ENCODE results near the gene SWAP70.
"Not testable (repeated sequence)": the region's sequence is repeated elsewhere in the genome, so short reads cannot be mapped to it uniquely, and the experiment has no call there.

Gene SWAP70

GRCh38 chr11:9663699-9664275, at the start of gene SWAP70:
SWAP70 (plus strand) TSS chr11:9664077; CDS start chr11:9664180, 103 bp downstream.
- DNase-seq, result peak in 12 of 14 donors; percentile 33 to 85 (median 75)

- DNase-seq, result no peak
These were observed 48.8 kb upstream of the SWAP70 start for GRCh38 chr11:9615031-9615451.

GRCh38 chr11:9616042-9616675, 47.7 kb upstream of the SWAP70 start:
- DNase-seq, result no peak

- DNase-seq, result no peak
These were observed 47.0 kb upstream of the SWAP70 start for GRCh38 chr11:9616858-9617257.

- no peak for DNase-seq
These were observed 45.9 kb upstream of the SWAP70 start for GRCh38 chr11:9617940-9618339.

GRCh38 chr11:9619004-9619403, 44.9 kb upstream of the SWAP70 start:
- DNase-seq, result no peak

- DNase-seq, result no peak
These were observed 43.9 kb upstream of the SWAP70 start for GRCh38 chr11:9619971-9620370.

GRCh38 chr11:9622353-9622752, 41.5 kb upstream of the SWAP70 start:
- DNase-seq, result not testable (repeated sequence)

GRCh38 chr11:9623053-9623452, 40.8 kb upstream of the SWAP70 start:
- not testable (repeated sequence) for DNase-seq

- no peak for DNase-seq
These were observed 39.4 kb upstream of the SWAP70 start for GRCh38 chr11:9624448-9624847.

- DNase-seq, result no peak
These were observed 38.7 kb upstream of the SWAP70 start for GRCh38 chr11:9625162-9625561.

GRCh38 chr11:9625728-9626127, 38.1 kb upstream of the SWAP70 start:
- no peak for DNase-seq

- no peak for DNase-seq
These were observed 37.1 kb upstream of the SWAP70 start for GRCh38 chr11:9626496-9627394.

GRCh38 chr11:9629064-9629463, 34.8 kb upstream of the SWAP70 start:
- no peak for DNase-seq

GRCh38 chr11:9633679-9634078, 30.2 kb upstream of the SWAP70 start:
- no peak for DNase-seq

- DNase-seq, result no peak
These were observed 27.2 kb upstream of the SWAP70 start for GRCh38 chr11:9636691-9637090.

GRCh38 chr11:9639099-9639498, 24.8 kb upstream of the SWAP70 start:
- DNase-seq, result no peak

- no peak for DNase-seq
These were observed 23.9 kb upstream of the SWAP70 start for GRCh38 chr11:9639985-9640384.

GRCh38 chr11:9642894-9643293, 21.0 kb upstream of the SWAP70 start:
- no peak for DNase-seq

- DNase-seq, result no peak
These were observed 20.1 kb upstream of the SWAP70 start for GRCh38 chr11:9643751-9644150.

- DNase-seq, result no peak
These were observed 18.0 kb upstream of the SWAP70 start for GRCh38 chr11:9645881-9646280.

- DNase-seq, result no peak
These were observed 17.6 kb upstream of the SWAP70 start for GRCh38 chr11:9646324-9646723.

- DNase-seq, result no peak
These were observed 12.4 kb upstream of the SWAP70 start for GRCh38 chr11:9651481-9651880.
